Panc1 (cell line): ENCODE measurements around the gene ALG10B. TPM values are rescaled to one million over a fixed set of nuclear protein-coding genes. Genes with fewer than 3 reads are reported as not detected.
"Not testable (repeated sequence)": the region's sequence is repeated elsewhere in the genome, so short reads cannot be mapped to it uniquely, and the experiment has no call there.

Source experiments
- ATAC-seq: fragments of 200-7000 bp; cut with Tn5 transposase; 2 replicates; pipeline ENCODE4 v1.9.1; 2020; ENCODE audit warnings: mild to moderate bottlenecking, moderate library complexity
- BruUV-seq: library from RNA; stranded (reverse); fragments of 400-500 nt; replicated peaks from 2 replicates; lab custom pipeline; 2021; lab: Mats Ljungman, UMichigan
- CTCF ChIA-PET: fragments of 300-600 bp; sonication (Branson Sonifier 250); formaldehyde crosslinking; loops from one replicate; lab custom pipeline; 2022; ENCODE audit warnings: antibody characterized with exemption; lab: Charles Lee
- POLR2A ChIA-PET: fragments of 300-600 bp; sonication (Branson Sonifier 250); formaldehyde crosslinking; loops from one replicate; lab custom pipeline; 2022; ENCODE audit warnings: antibody characterized with exemption; lab: Charles Lee
- DNase-seq: peaks from one replicate; pipeline ENCODE4 v3.0.0-alpha.2; 2010; ENCODE audit warnings: low read depth, low spot score
- H3K27ac ChIP-seq: 2 replicates; pipeline ENCODE4 v1.5.1; 2011; ENCODE audit warnings: mild to moderate bottlenecking, low read length, inconsistent platforms
- H3K27me3 ChIP-seq: fragments of 200-500 bp; sonication (Bioruptor generic); 2 replicates; pipeline ENCODE4 v1.6.0; 2014; ENCODE audit warnings: low read length, inconsistent platforms; ENCODE audit not compliant: control insufficient read depth, insufficient read depth
- H3K36me3 ChIP-seq: fragments of 200-500 bp; sonication (Bioruptor generic); 2 replicates; pipeline ENCODE4 v1.5.1; 2014; ENCODE audit warnings: inconsistent platforms, mild to moderate bottlenecking, low read length, moderate library complexity; ENCODE audit not compliant: control insufficient read depth, insufficient read depth
- H3K4me1 ChIP-seq: 2 replicates; pipeline ENCODE4 v1.5.1; 2011; ENCODE audit warnings: inconsistent platforms, mild to moderate bottlenecking, low read length, moderate library complexity; ENCODE audit not compliant: control insufficient read depth, insufficient read depth
- H3K4me3 ChIP-seq, 2 experiments: 2 replicates each; pipeline ENCODE4 v1.5.1; 2011 to 2012; ENCODE audit warnings: low read depth in 2 of 2, low read length in 2 of 2, mild to moderate bottlenecking in 2 of 2, inconsistent platforms in 1 of 2, moderate library complexity in 1 of 2
- H3K9me3 ChIP-seq: fragments of 200-500 bp; sonication (Bioruptor generic); 2 replicates; pipeline ENCODE4 v1.5.1; 2014; ENCODE audit warnings: low read depth, mild to moderate bottlenecking, inconsistent platforms, low read length, moderate library complexity; ENCODE audit not compliant: control insufficient read depth, insufficient read depth
- POLR2AphosphoS5 ChIP-seq: IDR thresholded peaks from 2 replicates; pipeline ENCODE4 v1.6.1; 2012; ENCODE audit warnings: mild to moderate bottlenecking, low read depth, low read length, moderate library complexity
- SIN3A ChIP-seq: IDR thresholded peaks from 2 replicates; pipeline ENCODE4 v1.6.1; 2012; ENCODE audit warnings: low read depth, mild to moderate bottlenecking, low read length, moderate library complexity, borderline replicate concordance; ENCODE audit not compliant: insufficient read depth
- TCF7L2 ChIP-seq: IDR thresholded peaks from 2 replicates; pipeline ENCODE4 v1.6.1; 2011; ENCODE audit warnings: mild to moderate bottlenecking, low read depth, low read length, inconsistent platforms
- in situ Hi-C: cut with HindIII; loops from 2 replicates; pipeline ENCODE4 v1.10.0; 2016; ENCODE audit warnings: low sequenced_read_pairs, low pct_unique_long_range_greater_than_20kb
- intact Hi-C: fragments of 100-400 bp; cut with micrococcal nuclease; formaldehyde crosslinking; loops from one replicate; pipeline ENCODE4 v1.10.0; 2022; ENCODE audit not compliant: unreplicated experiment
- total RNA-seq: library from RNA; stranded (reverse); gene quantifications from one replicate; pipeline ENCODE4 v1.2.1, GENCODE V29; 2021; ENCODE audit not compliant: unreplicated experiment
- TF ChIP-seq, protein P1 (sequence below), 2 experiments: IDR thresholded peaks; 2 replicates each; pipeline ENCODE4 v1.6.1; 2011 to 2012; ENCODE audit warnings: low read depth in 2 of 2, control low read depth in 1 of 2, low read length in 1 of 2, mild to moderate bottlenecking in 1 of 2, moderate library complexity in 1 of 2; ENCODE audit not compliant: insufficient read depth in 1 of 2
- TF ChIP-seq, protein P2 (sequence below): fragments of 450-650 bp; IDR thresholded peaks from 2 replicates; pipeline ENCODE4 v1.5.1; 2017; ENCODE audit warnings: mild to moderate bottlenecking

ALG10B gene
- total RNA-seq, 1 experiment from 2014 or later, result 7.2 TPM

DNA sequence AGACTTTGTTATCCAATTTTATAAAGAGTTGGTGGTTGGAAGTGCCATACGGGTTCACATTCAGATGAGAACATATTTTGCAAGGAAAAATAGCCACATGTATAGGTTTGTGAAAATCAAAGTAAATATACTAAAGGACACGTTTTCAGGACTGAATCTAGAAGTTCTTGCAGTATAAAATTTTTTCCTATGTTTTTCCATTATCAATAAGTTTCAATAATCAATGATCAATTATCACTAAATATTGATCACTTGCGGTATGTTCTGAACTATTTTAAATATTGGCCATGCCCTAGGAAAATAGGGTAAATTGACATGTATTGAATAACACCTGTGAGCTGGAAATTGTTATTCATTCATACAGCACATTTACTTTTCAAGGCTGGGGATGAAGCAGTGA, 25.9 kb downstream of the ALG10B start:
- POLR2A ChIA-PET, result no interaction called here
- H3K27me3 ChIP-seq, result no peaks in the 10 kb centered on the region
- no peaks in the 10 kb centered on the region for H3K4me1 ChIP-seq
- no peak overlapping the region for H3K4me3 ChIP-seq
- no peaks in the 10 kb centered on the region for H3K9me3 ChIP-seq
- H3K27ac ChIP-seq, result no peak overlapping the region
- in situ Hi-C loops (no loop called here), intact Hi-C loops (no loop called here)
- DNase-seq, result no peak
- TF ChIP-seq, protein P1, sequence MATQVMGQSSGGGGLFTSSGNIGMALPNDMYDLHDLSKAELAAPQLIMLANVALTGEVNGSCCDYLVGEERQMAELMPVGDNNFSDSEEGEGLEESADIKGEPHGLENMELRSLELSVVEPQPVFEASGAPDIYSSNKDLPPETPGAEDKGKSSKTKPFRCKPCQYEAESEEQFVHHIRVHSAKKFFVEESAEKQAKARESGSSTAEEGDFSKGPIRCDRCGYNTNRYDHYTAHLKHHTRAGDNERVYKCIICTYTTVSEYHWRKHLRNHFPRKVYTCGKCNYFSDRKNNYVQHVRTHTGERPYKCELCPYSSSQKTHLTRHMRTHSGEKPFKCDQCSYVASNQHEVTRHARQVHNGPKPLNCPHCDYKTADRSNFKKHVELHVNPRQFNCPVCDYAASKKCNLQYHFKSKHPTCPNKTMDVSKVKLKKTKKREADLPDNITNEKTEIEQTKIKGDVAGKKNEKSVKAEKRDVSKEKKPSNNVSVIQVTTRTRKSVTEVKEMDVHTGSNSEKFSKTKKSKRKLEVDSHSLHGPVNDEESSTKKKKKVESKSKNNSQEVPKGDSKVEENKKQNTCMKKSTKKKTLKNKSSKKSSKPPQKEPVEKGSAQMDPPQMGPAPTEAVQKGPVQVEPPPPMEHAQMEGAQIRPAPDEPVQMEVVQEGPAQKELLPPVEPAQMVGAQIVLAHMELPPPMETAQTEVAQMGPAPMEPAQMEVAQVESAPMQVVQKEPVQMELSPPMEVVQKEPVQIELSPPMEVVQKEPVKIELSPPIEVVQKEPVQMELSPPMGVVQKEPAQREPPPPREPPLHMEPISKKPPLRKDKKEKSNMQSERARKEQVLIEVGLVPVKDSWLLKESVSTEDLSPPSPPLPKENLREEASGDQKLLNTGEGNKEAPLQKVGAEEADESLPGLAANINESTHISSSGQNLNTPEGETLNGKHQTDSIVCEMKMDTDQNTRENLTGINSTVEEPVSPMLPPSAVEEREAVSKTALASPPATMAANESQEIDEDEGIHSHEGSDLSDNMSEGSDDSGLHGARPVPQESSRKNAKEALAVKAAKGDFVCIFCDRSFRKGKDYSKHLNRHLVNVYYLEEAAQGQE (IDR thresholded peaks at IDR 0.05; ENCODE audit: insufficient read depth in 1 of 2, low read depth in 2 of 2, low read length in 1 of 2), result no peak
- TF ChIP-seq TCF7L2, result no peak
- no peak for TF ChIP-seq POLR2AphosphoS5
- TF ChIP-seq, protein P2, sequence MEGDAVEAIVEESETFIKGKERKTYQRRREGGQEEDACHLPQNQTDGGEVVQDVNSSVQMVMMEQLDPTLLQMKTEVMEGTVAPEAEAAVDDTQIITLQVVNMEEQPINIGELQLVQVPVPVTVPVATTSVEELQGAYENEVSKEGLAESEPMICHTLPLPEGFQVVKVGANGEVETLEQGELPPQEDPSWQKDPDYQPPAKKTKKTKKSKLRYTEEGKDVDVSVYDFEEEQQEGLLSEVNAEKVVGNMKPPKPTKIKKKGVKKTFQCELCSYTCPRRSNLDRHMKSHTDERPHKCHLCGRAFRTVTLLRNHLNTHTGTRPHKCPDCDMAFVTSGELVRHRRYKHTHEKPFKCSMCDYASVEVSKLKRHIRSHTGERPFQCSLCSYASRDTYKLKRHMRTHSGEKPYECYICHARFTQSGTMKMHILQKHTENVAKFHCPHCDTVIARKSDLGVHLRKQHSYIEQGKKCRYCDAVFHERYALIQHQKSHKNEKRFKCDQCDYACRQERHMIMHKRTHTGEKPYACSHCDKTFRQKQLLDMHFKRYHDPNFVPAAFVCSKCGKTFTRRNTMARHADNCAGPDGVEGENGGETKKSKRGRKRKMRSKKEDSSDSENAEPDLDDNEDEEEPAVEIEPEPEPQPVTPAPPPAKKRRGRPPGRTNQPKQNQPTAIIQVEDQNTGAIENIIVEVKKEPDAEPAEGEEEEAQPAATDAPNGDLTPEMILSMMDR, result no peak
- TF ChIP-seq SIN3A, result no peak
- H3K36me3 ChIP-seq, result no peaks in the 10 kb centered on the region
- no TSS peak for BruUV-seq
- ATAC-seq, result no peak
- CTCF ChIA-PET, result interaction anchor here (0.7 kb wide), 1 partner anchor 203 kb away, joined by 3 read pairs; no protein-coding TSS in a partner anchor

DNA sequence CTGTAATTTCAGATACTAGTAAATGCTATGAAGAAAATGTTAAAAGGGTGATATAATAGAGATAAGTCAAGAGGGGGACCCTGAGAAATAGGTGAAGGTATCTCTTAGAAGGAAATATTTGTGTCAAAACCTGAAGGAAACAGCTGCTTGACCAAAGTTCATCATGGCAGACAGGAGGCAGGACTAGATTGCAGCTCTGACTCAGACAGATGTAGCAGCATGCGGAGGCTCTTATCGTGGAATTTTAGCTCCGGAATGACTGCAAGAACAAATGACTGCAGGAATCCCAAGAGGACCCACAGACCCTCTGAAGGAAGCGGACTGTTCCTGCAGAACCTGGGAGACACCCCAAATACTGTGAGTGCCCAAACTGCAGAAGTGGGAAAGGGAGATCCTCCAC, 26.7 kb downstream of the ALG10B start:
- CTCF ChIA-PET, intact Hi-C loops, H3K27ac ChIP-seq, in situ Hi-C loops, H3K4me3 ChIP-seq, ATAC-seq, H3K36me3 ChIP-seq, POLR2A ChIA-PET, H3K9me3 ChIP-seq, H3K4me1 ChIP-seq, BruUV-seq, H3K27me3 ChIP-seq, DNase-seq: not testable (repeated sequence)

DNA sequence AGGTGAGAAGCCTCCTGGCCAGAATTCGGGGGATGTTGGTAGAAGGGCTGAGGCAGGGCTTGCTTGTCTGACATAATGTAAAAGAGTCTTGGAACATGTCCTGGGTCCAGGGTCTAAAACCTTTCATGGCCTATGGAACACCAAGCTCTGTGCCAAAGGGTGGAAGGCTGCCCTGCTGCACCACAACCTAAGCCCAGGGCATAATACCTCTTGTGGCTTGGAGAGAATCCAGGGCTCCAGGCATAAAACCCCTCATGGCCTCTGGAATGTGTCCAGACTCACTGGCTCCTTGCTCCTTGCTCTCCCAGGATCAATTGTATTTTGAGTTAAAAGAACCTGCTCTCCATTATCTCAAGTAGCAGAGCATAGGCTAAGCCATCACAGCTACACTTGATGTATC, 27.3 kb downstream of the ALG10B start:
- H3K27me3 ChIP-seq, in situ Hi-C loops, CTCF ChIA-PET, H3K36me3 ChIP-seq, DNase-seq, ATAC-seq, H3K4me3 ChIP-seq, H3K4me1 ChIP-seq, H3K9me3 ChIP-seq, BruUV-seq, intact Hi-C loops, POLR2A ChIA-PET, H3K27ac ChIP-seq: not testable (repeated sequence)
